ENCODE results near the gene SLCO4C1.

Gene SLCO4C1

GRCh38 chr5:102200861-102201260 is 95.2 kb downstream of the SLCO4C1 start:
- H3K4me3 ChIP-seq (ENCODE audit: low read depth in 1 of 2, low read length in 2 of 2), result no peak overlapping the region
- no peaks in the 10 kb centered on the region for H3K27me3 ChIP-seq (ENCODE audit: insufficient read depth, low read length, poor library complexity)
- no peaks in the 10 kb centered on the region for H3K36me3 ChIP-seq (ENCODE audit: insufficient read depth, low read length)
- no peaks in the 10 kb centered on the region for H4K20me1 ChIP-seq (ENCODE audit: insufficient read depth, low read length)
- TF ChIP-seq CTCF (IDR thresholded peaks at IDR 0.05; ENCODE audit: borderline replicate concordance, extremely low read depth, low read length, poor library complexity, severe bottlenecking) (no peak), EZH2 (IDR thresholded peaks at IDR 0.05; ENCODE audit: borderline replicate concordance, low read depth, low read length, severe bottlenecking) (no peak)
- H3K79me2 ChIP-seq (ENCODE audit: insufficient read depth, low read length), result no peaks in the 10 kb centered on the region
- DNase-seq (no peak), ATAC-seq (ENCODE audit: insufficient read depth, low read depth) (no peak)
- no peak overlapping the region for H3K4me2 ChIP-seq (ENCODE audit: insufficient read depth, low read length)
- H3K4me1 ChIP-seq (ENCODE audit: insufficient read depth, low read length), result no peaks in the 10 kb centered on the region
- no peak overlapping the region for H3K9ac ChIP-seq (ENCODE audit: low read depth, low read length)
- H2AFZ ChIP-seq (ENCODE audit: low read depth, low read length), result no peak overlapping the region
- no peak overlapping the region for H3K27ac ChIP-seq (ENCODE audit: low read length)
- no peaks in the 10 kb centered on the region for H3K9me3 ChIP-seq (ENCODE audit: insufficient read depth, low read length, severe bottlenecking)

GRCh38 chr5:102196481-102196880 is 99.6 kb downstream of the SLCO4C1 start:
- Histone ChIP-seq H3K4me3 (ENCODE audit: low read depth in 1 of 2, low read length in 2 of 2) (no peak overlapping the region), H3K27me3 (ENCODE audit: insufficient read depth, low read length, poor library complexity) (no peaks in the 10 kb centered on the region), H3K4me1 (ENCODE audit: insufficient read depth, low read length) (no peaks in the 10 kb centered on the region), H4K20me1 (ENCODE audit: insufficient read depth, low read length) (no peaks in the 10 kb centered on the region), H3K36me3 (ENCODE audit: insufficient read depth, low read length) (no peaks in the 10 kb centered on the region), H3K79me2 (ENCODE audit: insufficient read depth, low read length) (no peaks in the 10 kb centered on the region), H3K9ac (ENCODE audit: low read depth, low read length) (no peak overlapping the region), H3K9me3 (ENCODE audit: insufficient read depth, low read length, severe bottlenecking) (no peaks in the 10 kb centered on the region), H3K27ac (ENCODE audit: low read length) (no peak overlapping the region), H3K4me2 (ENCODE audit: insufficient read depth, low read length) (no peak overlapping the region), H2AFZ (ENCODE audit: low read depth, low read length) (no peak overlapping the region)
- no peak for ATAC-seq (ENCODE audit: insufficient read depth, low read depth)
- no peak for DNase-seq
- TF ChIP-seq CTCF (IDR thresholded peaks at IDR 0.05; ENCODE audit: borderline replicate concordance, extremely low read depth, low read length, poor library complexity, severe bottlenecking) (no peak), EZH2 (IDR thresholded peaks at IDR 0.05; ENCODE audit: borderline replicate concordance, low read depth, low read length, severe bottlenecking) (no peak)

Measured in DND-41 (cell line).